ENCODE results near the gene KIRREL2.

DNA sequence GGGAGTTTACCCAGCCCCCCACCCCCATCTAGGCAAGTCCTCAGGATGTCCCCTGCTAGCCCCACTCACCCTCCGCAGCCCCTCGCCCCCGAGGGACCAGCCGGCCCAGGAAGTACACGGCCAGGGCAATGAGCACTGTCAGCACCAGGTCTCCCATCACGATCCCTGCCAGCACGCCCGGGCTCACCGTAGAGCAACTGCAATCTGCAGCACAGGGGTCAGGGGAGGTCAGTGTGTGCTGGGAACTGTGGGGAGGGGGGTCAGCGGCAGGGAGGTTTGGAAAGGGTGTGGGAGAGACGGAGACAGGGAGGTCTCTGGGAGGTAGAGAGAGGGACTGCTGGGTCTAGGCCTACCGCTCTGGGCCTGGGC lies 50.6 kb downstream of the KIRREL2 start:
- TF ChIP-seq POLR2AphosphoS5 (IDR thresholded peaks at IDR 0.05; ENCODE audit: low read depth), result no peak
- TF ChIP-seq, protein P1, sequence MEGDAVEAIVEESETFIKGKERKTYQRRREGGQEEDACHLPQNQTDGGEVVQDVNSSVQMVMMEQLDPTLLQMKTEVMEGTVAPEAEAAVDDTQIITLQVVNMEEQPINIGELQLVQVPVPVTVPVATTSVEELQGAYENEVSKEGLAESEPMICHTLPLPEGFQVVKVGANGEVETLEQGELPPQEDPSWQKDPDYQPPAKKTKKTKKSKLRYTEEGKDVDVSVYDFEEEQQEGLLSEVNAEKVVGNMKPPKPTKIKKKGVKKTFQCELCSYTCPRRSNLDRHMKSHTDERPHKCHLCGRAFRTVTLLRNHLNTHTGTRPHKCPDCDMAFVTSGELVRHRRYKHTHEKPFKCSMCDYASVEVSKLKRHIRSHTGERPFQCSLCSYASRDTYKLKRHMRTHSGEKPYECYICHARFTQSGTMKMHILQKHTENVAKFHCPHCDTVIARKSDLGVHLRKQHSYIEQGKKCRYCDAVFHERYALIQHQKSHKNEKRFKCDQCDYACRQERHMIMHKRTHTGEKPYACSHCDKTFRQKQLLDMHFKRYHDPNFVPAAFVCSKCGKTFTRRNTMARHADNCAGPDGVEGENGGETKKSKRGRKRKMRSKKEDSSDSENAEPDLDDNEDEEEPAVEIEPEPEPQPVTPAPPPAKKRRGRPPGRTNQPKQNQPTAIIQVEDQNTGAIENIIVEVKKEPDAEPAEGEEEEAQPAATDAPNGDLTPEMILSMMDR (conservative IDR thresholded peaks at IDR 0.05; ENCODE audit: low read depth in 2 of 2), result no peak
- TF ChIP-seq EZH2phosphoT487 (IDR thresholded peaks at IDR 0.05; ENCODE audit: unreplicated experiment), result no peak
- TF ChIP-seq EZH2 (IDR thresholded peaks at IDR 0.05; ENCODE audit: low read depth, unreplicated experiment), result no peak
- no peak for TF ChIP-seq JUNB (IDR thresholded peaks at IDR 0.05; ENCODE audit: unreplicated experiment)
- TF ChIP-seq ZNF114 (CRISPR knock-in tag; IDR thresholded peaks at IDR 0.05), result no peak
- TF ChIP-seq, protein P2, sequence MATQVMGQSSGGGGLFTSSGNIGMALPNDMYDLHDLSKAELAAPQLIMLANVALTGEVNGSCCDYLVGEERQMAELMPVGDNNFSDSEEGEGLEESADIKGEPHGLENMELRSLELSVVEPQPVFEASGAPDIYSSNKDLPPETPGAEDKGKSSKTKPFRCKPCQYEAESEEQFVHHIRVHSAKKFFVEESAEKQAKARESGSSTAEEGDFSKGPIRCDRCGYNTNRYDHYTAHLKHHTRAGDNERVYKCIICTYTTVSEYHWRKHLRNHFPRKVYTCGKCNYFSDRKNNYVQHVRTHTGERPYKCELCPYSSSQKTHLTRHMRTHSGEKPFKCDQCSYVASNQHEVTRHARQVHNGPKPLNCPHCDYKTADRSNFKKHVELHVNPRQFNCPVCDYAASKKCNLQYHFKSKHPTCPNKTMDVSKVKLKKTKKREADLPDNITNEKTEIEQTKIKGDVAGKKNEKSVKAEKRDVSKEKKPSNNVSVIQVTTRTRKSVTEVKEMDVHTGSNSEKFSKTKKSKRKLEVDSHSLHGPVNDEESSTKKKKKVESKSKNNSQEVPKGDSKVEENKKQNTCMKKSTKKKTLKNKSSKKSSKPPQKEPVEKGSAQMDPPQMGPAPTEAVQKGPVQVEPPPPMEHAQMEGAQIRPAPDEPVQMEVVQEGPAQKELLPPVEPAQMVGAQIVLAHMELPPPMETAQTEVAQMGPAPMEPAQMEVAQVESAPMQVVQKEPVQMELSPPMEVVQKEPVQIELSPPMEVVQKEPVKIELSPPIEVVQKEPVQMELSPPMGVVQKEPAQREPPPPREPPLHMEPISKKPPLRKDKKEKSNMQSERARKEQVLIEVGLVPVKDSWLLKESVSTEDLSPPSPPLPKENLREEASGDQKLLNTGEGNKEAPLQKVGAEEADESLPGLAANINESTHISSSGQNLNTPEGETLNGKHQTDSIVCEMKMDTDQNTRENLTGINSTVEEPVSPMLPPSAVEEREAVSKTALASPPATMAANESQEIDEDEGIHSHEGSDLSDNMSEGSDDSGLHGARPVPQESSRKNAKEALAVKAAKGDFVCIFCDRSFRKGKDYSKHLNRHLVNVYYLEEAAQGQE (IDR thresholded peaks at IDR 0.05; ENCODE audit: unreplicated experiment), result no peak
